Prostate gland (tissue), 2 donors: ENCODE measurements around the gene ABHD5. TPM values are rescaled to one million over a fixed set of nuclear protein-coding genes. Genes with fewer than 3 reads are reported as not detected.

Source experiments
- DNase-seq: peaks from one replicate; pipeline ENCODE4 v3.0.0-alpha.2; 2019; ENCODE audit warnings: low spot score
- H3K27ac ChIP-seq, 2 donors: fragments of 200-600 bp; sonication (generic); 2 replicates each; pipeline ENCODE4 v1.5.1; 2017 to 2019
- H3K27me3 ChIP-seq: fragments of 200-600 bp; sonication (generic); replicated peaks from 2 replicates; pipeline ENCODE4 v1.5.1; 2019; ENCODE audit not compliant: insufficient read depth
- H3K36me3 ChIP-seq, 2 donors: fragments of 200-600 bp; sonication (generic); 1 replicate in 1 of 2; 2 replicates in 1 of 2; pipeline versions ENCODE4 v1.5.1 to v1.8.1; 2017 to 2019
- H3K4me1 ChIP-seq: fragments of 200-600 bp; sonication (generic); replicated peaks from 2 replicates; pipeline ENCODE4 v1.5.1; 2019
- H3K4me3 ChIP-seq, 2 donors: fragments of 200-600 bp; sonication (generic); 2 replicates each; pipeline ENCODE4 v1.5.1; 2017 to 2019
- H3K9me3 ChIP-seq: fragments of 200-600 bp; sonication (generic); 2 replicates; pipeline ENCODE4 v1.5.1; 2017
- CTCF ChIP-seq, 4 experiments: fragments of 200-600 bp in 2 of 4; fragments of 450-650 bp in 2 of 4; sonication (generic) in 2 of 4; IDR thresholded peaks; 1 replicate in 3 of 4; 2 replicates in 1 of 4; pipeline ENCODE4 v1.5.1; 2016 to 2019; ENCODE audit warnings: antibody characterized with exemption in 4 of 4, mild to moderate bottlenecking in 2 of 4, moderate library complexity in 2 of 4
- POLR2A ChIP-seq: fragments of 450-650 bp; IDR thresholded peaks from one replicate; pipeline ENCODE4 v1.6.1; 2016; ENCODE audit warnings: antibody characterized with exemption, mild to moderate bottlenecking
- POLR2AphosphoS5 ChIP-seq: sonication (generic); formaldehyde crosslinking; IDR thresholded peaks from one replicate; pipeline ENCODE4 v1.6.1; 2017; ENCODE audit warnings: antibody characterized with exemption
- WGBS: methylation state at CpG from one replicate; pipeline ENCODE4 v1.1.5; 2018; 5-methylcytosine and 5-hydroxymethylcytosine counted together
- intact Hi-C: fragments of 100-400 bp; cut with DNase I; formaldehyde crosslinking; loops from one replicate; pipeline ENCODE4 v1.14.2; 2022
- total RNA-seq, 2 donors: library from RNA; depleted of rRNA; stranded (reverse); fragments of >200 nt; gene quantifications; one replicate each; pipeline ENCODE4 v1.1.0, GENCODE V29; 2016

ABHD5 gene
- total RNA-seq, 2 donors from 2014 or later, result 10.7 to 20.6 TPM

GRCh38 chr3:43748179-43748578 lies 57.4 kb downstream of the ABHD5 start:
- no peaks in the 10 kb centered on the region for H3K36me3 ChIP-seq
- no peak for DNase-seq
- intact Hi-C loops, result no loop called here
- no peak overlapping the region for H3K4me3 ChIP-seq
- no peak overlapping the region for H3K27ac ChIP-seq
- no peaks in the 10 kb centered on the region for H3K4me1 ChIP-seq
- TF ChIP-seq POLR2AphosphoS5 (no peak), CTCF (IDR thresholded peaks at IDR 0.05) (no peak), POLR2A (no peak)
- 60% methylated on average over 5 of the region's 5 CpGs for WGBS
- no peaks in the 10 kb centered on the region for H3K27me3 ChIP-seq
- no peaks in the 10 kb centered on the region for H3K9me3 ChIP-seq

GRCh38 chr3:43748645-43749044 lies 57.9 kb downstream of the ABHD5 start:
- no peaks in the 10 kb centered on the region for H3K9me3 ChIP-seq
- no peak overlapping the region for H3K27ac ChIP-seq
- no peak for TF ChIP-seq POLR2A
- no peak for TF ChIP-seq POLR2AphosphoS5
- TF ChIP-seq CTCF (IDR thresholded peaks at IDR 0.05), result no peak
- 82% methylated on average over 5 of the region's 5 CpGs for WGBS
- DNase-seq, result no peak
- intact Hi-C loops, result no loop called here
- no peaks in the 10 kb centered on the region for H3K4me1 ChIP-seq
- H3K4me3 ChIP-seq, result no peak overlapping the region
- H3K36me3 ChIP-seq, result no peaks in the 10 kb centered on the region
- H3K27me3 ChIP-seq, result no peaks in the 10 kb centered on the region

- no peak overlapping the region for H3K27ac ChIP-seq
- 89% methylated on average over 3 of the region's 3 CpGs for WGBS
These were observed 62.2 kb downstream of the ABHD5 start for GRCh38 chr3:43752905-43753304.

GRCh38 chr3:43753741-43754715 lies 63.3 kb downstream of the ABHD5 start:
- Histone ChIP-seq H3K27ac (no peak overlapping the region), H3K27me3 (no peaks in the 10 kb centered on the region), H3K9me3 (no peaks in the 10 kb centered on the region), H3K4me1 (no peaks in the 10 kb centered on the region), H3K4me3 (no peak overlapping the region), H3K36me3 (no peaks in the 10 kb centered on the region)
- 67% methylated on average over 5 of the region's 5 CpGs for WGBS
- intact Hi-C loops, result no loop called here
- no peak for TF ChIP-seq POLR2AphosphoS5
- TF ChIP-seq CTCF (IDR thresholded peaks at IDR 0.05), result no peak
- TF ChIP-seq POLR2A, result no peak
- DNase-seq, result no peak

More at GRCh38 chr3:43752905-43753304, 62.2 kb downstream of the ABHD5 start:
- no peak for DNase-seq
- intact Hi-C loops, result no loop called here
- Histone ChIP-seq H3K27me3 (no peaks in the 10 kb centered on the region), H3K4me1 (no peaks in the 10 kb centered on the region), H3K4me3 (no peak overlapping the region), H3K36me3 (no peaks in the 10 kb centered on the region), H3K9me3 (no peaks in the 10 kb centered on the region)
- TF ChIP-seq CTCF (IDR thresholded peaks at IDR 0.05) (no peak), POLR2AphosphoS5 (no peak), POLR2A (no peak)
